Heart right ventricle (tissue), 16 donors: ENCODE data around the gene ADAMTSL4. TPM values are rescaled to one million over a fixed set of nuclear protein-coding genes. Genes with fewer than 3 reads are reported as not detected.

Experiments used
- ATAC-seq, 8 donors: fragments of 200-7000 bp; cut with Tn5 transposase; one replicate each; pipeline ENCODE4 v1.9.1; 2020; ENCODE audit warnings: mild to moderate bottlenecking in 8 of 8, moderate library complexity in 8 of 8, moderate number of reproducible peaks in 1 of 8
- DNase-seq, 2 donors: peaks; one replicate each; pipeline ENCODE4 v3.0.0-alpha.2; 2020
- H3K27ac ChIP-seq, 10 donors: fragments of 200-600 bp; sonication (generic) in 2 of 10; one replicate each; pipeline versions ENCODE4 v1.5.0 to v1.8.0; 2020 to 2022; ENCODE audit warnings: mild to moderate bottlenecking in 3 of 10
- H3K27me3 ChIP-seq, 7 donors: fragments of 200-600 bp; one replicate each; pipeline ENCODE4 v1.8.0; 2021 to 2022; ENCODE audit warnings: mild to moderate bottlenecking in 2 of 7
- H3K36me3 ChIP-seq, 9 donors: fragments of 200-600 bp; sonication (generic) in 1 of 9; one replicate each; pipeline versions ENCODE4 v1.5.0 to v1.8.0; 2020 to 2022; ENCODE audit warnings: mild to moderate bottlenecking in 2 of 9
- H3K4me1 ChIP-seq, 9 donors: fragments of 200-600 bp; sonication (generic) in 1 of 9; one replicate each; pipeline versions ENCODE4 v1.5.0 to v1.8.0; 2020 to 2022; ENCODE audit warnings: mild to moderate bottlenecking in 4 of 9
- H3K4me3 ChIP-seq, 10 donors: fragments of 200-600 bp; sonication (generic) in 2 of 10; one replicate each; pipeline versions ENCODE4 v1.5.0 to v1.8.0; 2020 to 2022; ENCODE audit warnings: mild to moderate bottlenecking in 7 of 10, moderate library complexity in 2 of 10
- H3K9me3 ChIP-seq, 11 donors: fragments of 200-600 bp in 10 of 11; sonication (generic) in 2 of 11; one replicate each; pipeline versions ENCODE4 v1.5.0 to v1.8.0; 2013 to 2022; ENCODE audit warnings: mild to moderate bottlenecking in 2 of 11, control low read depth in 1 of 11, moderate library complexity in 1 of 11
- CTCF ChIP-seq, 9 donors: fragments of 200-600 bp; sonication (generic) in 2 of 9; IDR thresholded peaks; one replicate each; pipeline versions ENCODE4 v1.5.0 to v1.8.0; 2021 to 2022; ENCODE audit warnings: antibody characterized with exemption in 9 of 9, mild to moderate bottlenecking in 5 of 9, moderate library complexity in 1 of 9
- WGBS, 2 donors: extraction: QIAGEN DNeasy Blood & Tissue Kit; methylation state at CpG; one replicate each; pipeline ENCODE4 v1.1.7; 2013; ENCODE audit warnings: inconsistent platforms in 1 of 2; 5-methylcytosine and 5-hydroxymethylcytosine counted together
- intact Hi-C, 10 donors: fragments of 100-400 bp; cut with DNase I; formaldehyde crosslinking; loops; one replicate each; pipeline versions ENCODE4 v1.11.1 to v1.14.2; 2022
- polyA plus RNA-seq, 2 donors: library from polyadenylated mRNA; stranded (reverse); fragments of 200-250 nt; gene quantifications; one replicate each; pipeline ENCODE4 v1.2.3, GENCODE V29; 2013
- total RNA-seq, 10 donors: library from RNA; stranded (reverse); fragmentation: NEBNext Ultra II Directional in 3 of 10; extraction: Animal tissue kit (Norgen Biotek cat#: 25700) in 3 of 10; gene quantifications; one replicate each; pipeline versions ENCODE4 v1.2.1 to v1.2.4, GENCODE V29; 2021 to 2023
- donor health status: Arrhythmogenic right ventricular cardiomyopathy.
- donor health status: ischemic (EF 13 %, LVEDD 7.1; RV severe dilation, severe dysfunction).
- donor health status: healthy with polysubstance abuse.
- donor health status: DM: no; HTN: yes; CAD: no.
- donor health status: DM: no; HTN: no; CAD: no.
- donor health status: ischemic (EF 25% LVEDD 6.9; RV normal size, moderate dysfunction).
- donor health status: ischemic (EF 25% LVEDD 5.7; RV mildly dilated, moderate dysfunction).
- donor health status: healthy.
- donor health status: DM: yes; HTN: yes; CAD: no.
- donor health status: Ischemic cardiomyopathy.
- donor health status: ischemic (EF 35%, LVEDD 5.7; RV mildly dilated, moderate dysfunction).
- donor health status: nonischemic (EF 11% LVEDD 7.7; RV severe dilation, severe dysfunction).
- donor health status: DM: yes; HTN: yes; CAD: no.
- donor health status: PGD.
- donor health status: ischemic (EF 29% LVEDD 5.4; RV normal size, mild dysfunction).
- donor health status: nonischemic (EF 23%, LVEDD 6.1; RV moderate dilation, normal function).

Gene ADAMTSL4
- total and polyA plus RNA-seq, 12 donors = 22.2 to 86.5 (median 44.6) TPM

GRCh38 chr1:150555198-150555970 is 6.2 kb downstream of the ADAMTSL4 start:
- ATAC-seq (no peak), DNase-seq (no peak)
- H3K4me3 ChIP-seq = no peak overlapping the region
- H3K27me3 ChIP-seq = no peaks in the 10 kb centered on the region
- no peaks in the 10 kb centered on the region for H3K9me3 ChIP-seq
- H3K27ac ChIP-seq = no peak overlapping the region
- peaks cover 25 to 61% (median 49%) of the 10 kb centered on the region in 9 donors for H3K4me1 ChIP-seq
- peaks cover 0 to 46% (median 0%) of the 10 kb centered on the region in 9 donors for H3K36me3 ChIP-seq
- intact Hi-C loops = loop anchor here in 3 of 10 donors (10.0 kb wide), 2 partner anchors 249 to 259 kb away; partner anchors contain the start of gene CTSK (in 1 of the 3)
- 87 to 89% methylated on average over 19 of the region's 19 CpGs for WGBS, 2 donors
- TF ChIP-seq CTCF (IDR thresholded peaks at IDR 0.05) = no peak

- Histone ChIP-seq H3K4me1 (peaks cover 29 to 57% (median 46%) of the 10 kb centered on the region in 9 donors), H3K9me3 (no peaks in the 10 kb centered on the region), H3K27me3 (no peaks in the 10 kb centered on the region), H3K36me3 (peaks cover 0 to 46% (median 0%) of the 10 kb centered on the region in 9 donors), H3K4me3 (no peak overlapping the region), H3K27ac (no peak overlapping the region)
- no peak for TF ChIP-seq CTCF (IDR thresholded peaks at IDR 0.05)
- DNase-seq = no peak
- WGBS, 2 donors = 80 to 81% methylated on average over 26 of the region's 26 CpGs
- no peak for ATAC-seq
- intact Hi-C loops = loop anchor here in 3 of 10 donors (10.0 kb wide), 2 partner anchors 249 to 259 kb away; partner anchors contain the start of gene CTSK (in 1 of the 3)
Measured at GRCh38 chr1:150555971-150556865, 7.0 kb downstream of the ADAMTSL4 start.

- Histone ChIP-seq H3K9me3 (no peaks in the 10 kb centered on the region), H3K36me3 (peaks cover 0 to 46% (median 0%) of the 10 kb centered on the region in 9 donors), H3K4me1 (peaks cover 25 to 52% (median 39%) of the 10 kb centered on the region in 9 donors), H3K4me3 (no peak overlapping the region), H3K27me3 (no peaks in the 10 kb centered on the region), H3K27ac (no peak overlapping the region)
- ATAC-seq (no peak), DNase-seq (no peak)
- intact Hi-C loops = loop anchor here in 3 of 10 donors (10.0 kb wide), 2 partner anchors 248 to 258 kb away; partner anchors contain the start of gene CTSK (in 1 of the 3)
- no peak for TF ChIP-seq CTCF (IDR thresholded peaks at IDR 0.05)
- 90 to 93% methylated on average over 25 to 26 of the region's 26 CpGs for WGBS, 2 donors
Measured at GRCh38 chr1:150557065-150557600, 7.9 kb downstream of the ADAMTSL4 start.

- Histone ChIP-seq H3K4me3 (no peak overlapping the region), H3K27me3 (no peaks in the 10 kb centered on the region), H3K4me1 (peaks cover 25 to 52% (median 39%) of the 10 kb centered on the region in 9 donors), H3K9me3 (no peaks in the 10 kb centered on the region), H3K27ac (peak overlapping the region in 1 of 10 donors; percentile 99), H3K36me3 (peaks cover 0 to 46% (median 0%) of the 10 kb centered on the region in 9 donors)
- DNase-seq = no peak
- 86% methylated on average over 15 of the region's 15 CpGs for WGBS, 2 donors
- TF ChIP-seq CTCF (IDR thresholded peaks at IDR 0.05) = no peak
- no peak for ATAC-seq
- intact Hi-C loops = loop anchor here in 3 of 10 donors (10.0 kb wide), 2 partner anchors 247 to 257 kb away; partner anchors contain the start of gene CTSK (in 1 of the 3)
Measured at GRCh38 chr1:150557813-150558212, 8.6 kb downstream of the ADAMTSL4 start.
